ENCODE measurements around the gene ARHGEF28. TPM values are rescaled to one million over a fixed set of nuclear protein-coding genes. Genes with fewer than 3 reads are reported as not detected.

ARHGEF28 gene
- total and polyA plus RNA-seq, 8 donors = 13.9 to 156 (median 55.7) TPM

DNA sequence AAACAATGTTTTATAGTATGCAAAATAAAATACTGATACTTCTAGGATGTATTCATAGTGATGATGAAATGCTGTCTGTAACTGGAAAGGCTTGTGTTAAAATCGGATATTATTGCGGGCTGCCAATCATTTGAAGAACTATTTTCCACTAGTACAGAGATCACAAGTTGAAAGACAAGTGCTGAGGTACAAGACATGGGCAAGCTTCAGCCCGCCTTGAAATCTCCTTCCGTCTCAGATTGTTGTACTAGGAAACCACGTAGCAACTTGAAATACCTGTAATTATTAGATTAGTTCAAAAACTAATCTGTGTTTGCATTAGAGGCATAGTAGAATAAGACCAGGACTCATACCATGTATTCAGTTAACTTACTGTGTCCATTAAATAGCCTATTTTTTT lies 218.2 kb downstream of the ARHGEF28 start:
- 45 to 62% (median 57%) methylated on average over 5 of the region's 5 CpGs for WGBS, 5 donors
- no peak for TF ChIP-seq POLR2A (IDR thresholded peaks at IDR 0.05)
- TF ChIP-seq POLR2AphosphoS5 (IDR thresholded peaks at IDR 0.05) = no peak
- no peak for TF ChIP-seq EP300 (IDR thresholded peaks at IDR 0.05)
- TF ChIP-seq, protein P1, sequence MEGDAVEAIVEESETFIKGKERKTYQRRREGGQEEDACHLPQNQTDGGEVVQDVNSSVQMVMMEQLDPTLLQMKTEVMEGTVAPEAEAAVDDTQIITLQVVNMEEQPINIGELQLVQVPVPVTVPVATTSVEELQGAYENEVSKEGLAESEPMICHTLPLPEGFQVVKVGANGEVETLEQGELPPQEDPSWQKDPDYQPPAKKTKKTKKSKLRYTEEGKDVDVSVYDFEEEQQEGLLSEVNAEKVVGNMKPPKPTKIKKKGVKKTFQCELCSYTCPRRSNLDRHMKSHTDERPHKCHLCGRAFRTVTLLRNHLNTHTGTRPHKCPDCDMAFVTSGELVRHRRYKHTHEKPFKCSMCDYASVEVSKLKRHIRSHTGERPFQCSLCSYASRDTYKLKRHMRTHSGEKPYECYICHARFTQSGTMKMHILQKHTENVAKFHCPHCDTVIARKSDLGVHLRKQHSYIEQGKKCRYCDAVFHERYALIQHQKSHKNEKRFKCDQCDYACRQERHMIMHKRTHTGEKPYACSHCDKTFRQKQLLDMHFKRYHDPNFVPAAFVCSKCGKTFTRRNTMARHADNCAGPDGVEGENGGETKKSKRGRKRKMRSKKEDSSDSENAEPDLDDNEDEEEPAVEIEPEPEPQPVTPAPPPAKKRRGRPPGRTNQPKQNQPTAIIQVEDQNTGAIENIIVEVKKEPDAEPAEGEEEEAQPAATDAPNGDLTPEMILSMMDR (IDR thresholded peaks at IDR 0.05) = no peak
- no peaks in the 10 kb centered on the region for H3K4me1 ChIP-seq
- H3K4me3 ChIP-seq = no peak overlapping the region
- peaks cover 0 to 29% (median 22%) of the 10 kb centered on the region in 4 donors for H3K36me3 ChIP-seq
- intact Hi-C loops (cut with DNase I; ENCODE audit: low total_unique reads) = no loop called here
- H3K27me3 ChIP-seq = no peaks in the 10 kb centered on the region
- peak in 1 of 2 donors; percentile 44 for DNase-seq
- no peaks in the 10 kb centered on the region for H3K9me3 ChIP-seq
- no peak overlapping the region for H3K27ac ChIP-seq

DNA sequence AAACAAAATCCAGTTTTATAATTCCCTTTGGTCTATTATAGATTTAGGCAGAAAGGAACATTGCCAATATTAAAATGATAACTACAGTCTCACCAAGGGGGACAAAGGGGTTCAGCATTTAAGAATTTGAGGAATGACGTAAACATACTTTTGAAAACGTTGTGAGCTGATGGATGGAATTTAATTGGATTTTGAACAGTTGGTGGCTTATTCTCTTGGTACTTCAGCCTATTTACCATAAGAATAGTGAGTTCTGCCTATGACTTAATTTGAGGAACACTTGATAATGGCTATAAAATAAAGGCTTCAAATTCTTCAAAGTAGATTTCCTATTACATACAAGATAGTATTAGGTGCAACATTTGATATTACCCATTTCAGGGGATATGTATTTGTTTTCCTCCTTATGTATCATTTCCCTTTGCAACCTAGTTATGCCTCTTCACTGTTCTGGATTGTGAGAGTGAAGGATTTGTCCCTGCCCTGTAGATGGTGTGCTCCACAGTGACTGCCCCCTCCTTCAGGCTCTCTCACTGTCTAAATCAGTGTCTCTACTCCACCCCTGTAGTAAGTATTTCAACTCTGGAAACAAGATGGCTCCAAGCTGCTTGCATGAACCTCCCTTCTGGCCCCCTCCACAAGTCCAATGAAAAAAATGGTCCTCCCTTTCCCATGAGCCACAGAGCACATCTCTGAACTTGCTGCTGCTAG lies 225.6 kb downstream of the ARHGEF28 start:
- H3K27me3 ChIP-seq = no peaks in the 10 kb centered on the region
- no peak for TF ChIP-seq POLR2AphosphoS5 (IDR thresholded peaks at IDR 0.05)
- H3K4me1 ChIP-seq = peaks cover 0 to 6% (median 0%) of the 10 kb centered on the region in 4 donors
- no peaks in the 10 kb centered on the region for H3K9me3 ChIP-seq
- intact Hi-C loops (cut with DNase I; ENCODE audit: low total_unique reads) = no loop called here
- no peak for DNase-seq
- peaks cover 0 to 48% (median 9%) of the 10 kb centered on the region in 4 donors for H3K36me3 ChIP-seq
- H3K4me3 ChIP-seq = no peak overlapping the region
- WGBS, 5 donors = 56 to 74% (median 68%) methylated on average over 2 of the region's 2 CpGs
- no peak overlapping the region for H3K27ac ChIP-seq

DNA sequence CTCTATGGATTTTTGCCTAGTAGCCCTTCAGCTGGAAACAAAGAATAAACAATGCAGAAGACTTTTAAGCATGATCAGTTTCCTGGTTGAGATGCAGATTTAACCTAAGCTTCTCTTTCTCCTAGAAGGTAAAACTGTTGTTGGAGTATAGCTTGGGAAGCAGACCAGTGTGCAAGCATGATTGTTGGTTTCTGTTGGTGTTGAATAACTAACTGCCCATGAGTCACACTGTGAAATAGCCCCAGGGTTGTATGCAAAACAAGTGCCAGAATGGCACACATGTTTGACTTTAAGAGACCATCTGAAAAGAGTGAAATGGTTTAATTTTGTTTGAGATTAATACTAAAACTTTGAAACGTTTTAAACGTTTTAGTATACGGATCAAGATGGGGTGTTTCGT lies 227.1 kb downstream of the ARHGEF28 start:
- Histone ChIP-seq H3K27ac (no peak overlapping the region), H3K36me3 (peaks cover 3 to 53% (median 15%) of the 10 kb centered on the region in 4 donors), H3K4me3 (no peak overlapping the region), H3K4me1 (peaks cover 0 to 12% (median 0%) of the 10 kb centered on the region in 4 donors), H3K27me3 (no peaks in the 10 kb centered on the region), H3K9me3 (no peaks in the 10 kb centered on the region)
- WGBS, 5 donors = 66 to 86% (median 80%) methylated on average over 4 of the region's 4 CpGs
- DNase-seq = no peak
- intact Hi-C loops (cut with DNase I; ENCODE audit: low total_unique reads) = no loop called here
- TF ChIP-seq EP300 (IDR thresholded peaks at IDR 0.05) (no peak), POLR2AphosphoS5 (IDR thresholded peaks at IDR 0.05) (no peak), POLR2A (IDR thresholded peaks at IDR 0.05) (no peak)
- TF ChIP-seq, protein P1 (IDR thresholded peaks at IDR 0.05) = no peak

DNA sequence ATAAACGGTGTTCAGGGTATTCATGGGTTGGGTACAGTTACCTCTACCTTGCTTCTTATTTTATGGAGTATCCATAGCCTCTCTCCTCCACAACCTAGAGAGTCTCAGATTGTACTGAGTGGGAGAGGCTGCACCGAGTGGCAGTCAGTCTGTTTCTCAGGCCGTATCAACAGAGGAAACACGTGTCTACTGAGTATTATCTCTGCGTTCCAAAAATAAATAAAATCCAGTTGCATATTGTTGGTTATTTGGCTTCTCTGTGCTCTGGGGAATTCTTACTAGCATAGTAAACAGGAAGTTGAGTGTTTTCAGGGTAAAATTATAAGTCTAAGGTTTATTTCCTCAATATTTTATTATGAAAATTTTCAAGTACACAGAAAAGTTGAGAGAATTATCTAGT lies 231.0 kb downstream of the ARHGEF28 start:
- Histone ChIP-seq H3K9me3 (no peaks in the 10 kb centered on the region), H3K27me3 (no peaks in the 10 kb centered on the region), H3K27ac (no peak overlapping the region), H3K4me1 (peaks cover 0 to 12% (median 0%) of the 10 kb centered on the region in 4 donors), H3K4me3 (no peak overlapping the region), H3K36me3 (peaks cover 6 to 59% (median 30%) of the 10 kb centered on the region in 4 donors)
- WGBS, 5 donors = 17 to 33% (median 21%) methylated on average over 5 of the region's 5 CpGs
- no peak for DNase-seq
- intact Hi-C loops (cut with DNase I; ENCODE audit: low total_unique reads) = no loop called here
- TF ChIP-seq EP300 (IDR thresholded peaks at IDR 0.05) = no peak
- no peak for TF ChIP-seq POLR2AphosphoS5 (IDR thresholded peaks at IDR 0.05)
- TF ChIP-seq POLR2A (IDR thresholded peaks at IDR 0.05) = no peak
- TF ChIP-seq, protein P1 (IDR thresholded peaks at IDR 0.05) = no peak

DNA sequence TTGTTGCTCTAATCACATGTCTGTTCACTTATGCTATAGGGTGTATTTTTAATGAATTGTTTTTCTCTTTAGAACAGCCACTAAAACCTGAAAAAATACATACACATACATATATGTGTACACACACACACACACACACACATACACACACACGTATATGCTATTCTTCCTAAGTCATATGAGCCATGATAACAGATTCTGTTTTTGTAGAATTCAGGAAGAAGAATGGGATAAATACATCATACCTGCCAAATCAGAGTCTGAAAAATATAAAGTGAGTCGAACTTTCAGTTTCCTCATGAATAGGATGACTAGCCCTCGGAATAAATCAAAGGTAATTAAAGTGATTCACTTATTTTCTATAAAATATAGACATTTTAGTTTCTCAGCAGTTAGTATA lies 231.4 kb downstream of the ARHGEF28 start:
- Histone ChIP-seq H3K36me3 (peaks cover 6 to 55% (median 29%) of the 10 kb centered on the region in 4 donors), H3K9me3 (no peaks in the 10 kb centered on the region), H3K4me1 (peaks cover 0 to 12% (median 0%) of the 10 kb centered on the region in 4 donors), H3K4me3 (no peak overlapping the region), H3K27me3 (no peaks in the 10 kb centered on the region), H3K27ac (no peak overlapping the region)
- 67 to 83% (median 75%) methylated on average over 3 of the region's 3 CpGs for WGBS, 5 donors
- no peak for DNase-seq
- intact Hi-C loops (cut with DNase I; ENCODE audit: low total_unique reads) = no loop called here
- TF ChIP-seq, protein P1 (IDR thresholded peaks at IDR 0.05) = no peak
- no peak for TF ChIP-seq EP300 (IDR thresholded peaks at IDR 0.05)
- no peak for TF ChIP-seq POLR2AphosphoS5 (IDR thresholded peaks at IDR 0.05)
- no peak for TF ChIP-seq POLR2A (IDR thresholded peaks at IDR 0.05)
